ENCODE results near the gene HSPB7. TPM values are rescaled to one million over a fixed set of nuclear protein-coding genes. Genes with fewer than 3 reads are reported as not detected.

Gene HSPB7
- total RNA-seq, 3 donors from 2014 or later (not counting 1 experiment from before 2014, with no cell fraction given), result not detected

DNA sequence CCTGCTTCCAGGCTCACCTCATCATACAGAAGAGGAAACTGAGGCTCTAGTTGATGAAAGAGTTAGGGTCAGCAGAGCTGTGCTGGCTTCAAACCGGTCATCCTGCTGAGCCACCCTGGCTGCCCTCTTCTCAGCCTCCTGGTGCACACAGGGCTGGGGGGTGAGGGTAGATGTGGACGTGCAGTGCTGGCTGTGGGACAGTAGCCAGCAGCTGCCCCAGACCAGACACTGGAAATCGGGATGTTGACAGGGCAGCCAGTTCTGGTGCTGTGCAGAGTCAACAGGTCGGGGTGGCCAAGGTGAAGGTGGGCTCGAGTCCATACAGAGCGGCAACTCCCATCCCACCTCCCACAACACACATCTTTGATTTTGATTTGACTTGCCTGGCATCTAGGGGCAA, 2.5 kb upstream of the HSPB7 start:
- Histone ChIP-seq H3K4me1 (ENCODE audit: control insufficient read depth, insufficient read depth, low read length) (no peaks in the 10 kb centered on the region), H3K9me3 (ENCODE audit: control insufficient read depth, insufficient read depth, low read length) (no peaks in the 10 kb centered on the region), H3K27me3 (ENCODE audit: control insufficient read depth, insufficient read depth, low read length) (no peaks in the 10 kb centered on the region), H3K36me3 (ENCODE audit: control insufficient read depth, insufficient read depth, low read length) (no peaks in the 10 kb centered on the region), H3K4me3 (ENCODE audit: low read length) (no peak overlapping the region), H3K27ac (ENCODE audit: low read length) (no peak overlapping the region)
- 84% methylated on average over 6 of the region's 6 CpGs for WGBS (ENCODE audit: insufficient coverage)
- Mint-ChIP-seq H3K36me3 (no peaks in the 10 kb centered on the region), H3K27ac (no peak overlapping the region), H3K4me3 (no peak overlapping the region), H3K9me3 (no peaks in the 10 kb centered on the region), H3K27me3 (ENCODE audit: low read depth in 2 of 2) (no peaks in the 10 kb centered on the region), H3K4me1 (no peaks in the 10 kb centered on the region)
- TF ChIP-seq CTCF (IDR thresholded peaks at IDR 0.05), result no peak
- DNase-seq, result no peak
- intact Hi-C loops (cut with micrococcal nuclease), result no loop called here
- ATAC-seq, result no peak

GRCh38 chr1:16019644-16020277, 1.9 kb upstream of the HSPB7 start:
- Histone ChIP-seq H3K36me3 (ENCODE audit: control insufficient read depth, insufficient read depth, low read length) (no peaks in the 10 kb centered on the region), H3K4me1 (ENCODE audit: control insufficient read depth, insufficient read depth, low read length) (no peaks in the 10 kb centered on the region), H3K4me3 (ENCODE audit: low read length) (no peak overlapping the region), H3K27me3 (ENCODE audit: control insufficient read depth, insufficient read depth, low read length) (no peaks in the 10 kb centered on the region), H3K9me3 (ENCODE audit: control insufficient read depth, insufficient read depth, low read length) (no peaks in the 10 kb centered on the region), H3K27ac (ENCODE audit: low read length) (no peak overlapping the region)
- H3K9me3 Mint-ChIP-seq, result no peaks in the 10 kb centered on the region
- TF ChIP-seq CTCF (IDR thresholded peaks at IDR 0.05), result no peak
- no peaks in the 10 kb centered on the region for H3K4me1 Mint-ChIP-seq
- ATAC-seq (no peak), DNase-seq (no peak)
- intact Hi-C loops (cut with micrococcal nuclease), result no loop called here
- H3K27ac Mint-ChIP-seq, result no peak overlapping the region
- H3K36me3 Mint-ChIP-seq, result no peaks in the 10 kb centered on the region
- H3K4me3 Mint-ChIP-seq, result no peak overlapping the region
- no peaks in the 10 kb centered on the region for H3K27me3 Mint-ChIP-seq (ENCODE audit: low read depth in 2 of 2)
- 76% methylated on average over 9 of the region's 9 CpGs for WGBS (ENCODE audit: insufficient coverage)

DNA sequence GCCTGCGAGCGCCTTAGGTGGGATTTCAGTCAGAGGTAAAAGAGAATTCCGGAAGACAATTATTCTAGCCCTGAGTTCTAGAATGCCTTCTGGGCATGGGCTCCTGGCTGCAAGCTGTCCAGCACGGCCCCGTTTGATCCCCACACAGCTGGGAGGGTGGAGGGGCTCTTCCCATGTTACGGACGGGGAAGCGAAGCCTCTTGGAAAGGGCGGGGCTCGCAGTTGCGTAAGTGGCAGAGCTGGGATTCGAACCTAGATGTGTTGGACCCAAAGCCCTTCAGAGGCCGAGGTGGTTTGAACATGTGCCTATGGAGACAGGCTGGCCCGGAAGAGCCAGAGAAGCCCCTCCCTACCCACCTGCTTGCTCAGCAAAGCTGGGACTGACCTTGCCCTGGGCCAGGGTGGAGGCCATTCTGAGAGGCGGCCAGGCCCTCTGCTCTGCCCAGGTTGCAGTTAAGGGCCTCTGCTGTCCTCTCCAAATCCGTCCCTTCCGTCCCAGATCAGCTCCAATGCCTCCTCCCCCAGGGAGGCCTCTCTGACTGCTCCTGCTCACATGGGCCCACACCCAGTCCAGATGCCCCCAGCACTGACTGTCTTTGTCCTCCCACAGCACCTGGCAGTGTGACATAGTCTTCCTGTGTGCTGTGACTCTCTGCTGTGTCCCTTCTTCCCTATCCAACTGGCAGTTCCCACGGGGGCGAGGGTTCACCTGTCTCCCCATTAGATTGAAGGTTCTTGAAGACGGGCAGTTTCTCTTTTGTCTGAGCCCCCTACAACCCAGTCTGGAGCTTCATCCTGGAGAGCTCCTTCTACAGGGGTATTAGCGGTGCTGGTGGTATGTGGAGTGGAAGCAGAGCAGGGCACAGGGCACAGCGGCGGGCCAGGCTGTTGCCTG, 1.2 kb upstream of the HSPB7 start:
- Mint-ChIP-seq H3K27me3 (ENCODE audit: low read depth in 2 of 2) (no peaks in the 10 kb centered on the region), H3K4me3 (no peak overlapping the region), H3K36me3 (no peaks in the 10 kb centered on the region), H3K9me3 (no peaks in the 10 kb centered on the region), H3K4me1 (no peaks in the 10 kb centered on the region), H3K27ac (no peak overlapping the region)
- ATAC-seq, result no peak
- Histone ChIP-seq H3K4me3 (ENCODE audit: low read length) (no peak overlapping the region), H3K27me3 (ENCODE audit: control insufficient read depth, insufficient read depth, low read length) (no peaks in the 10 kb centered on the region), H3K4me1 (ENCODE audit: control insufficient read depth, insufficient read depth, low read length) (no peaks in the 10 kb centered on the region), H3K9me3 (ENCODE audit: control insufficient read depth, insufficient read depth, low read length) (no peaks in the 10 kb centered on the region), H3K36me3 (ENCODE audit: control insufficient read depth, insufficient read depth, low read length) (no peaks in the 10 kb centered on the region), H3K27ac (ENCODE audit: low read length) (no peak overlapping the region)
- no peak for TF ChIP-seq CTCF (IDR thresholded peaks at IDR 0.05)
- intact Hi-C loops (cut with micrococcal nuclease), result no loop called here
- no peak for DNase-seq
- 90% methylated on average over 23 of the region's 23 CpGs for WGBS (ENCODE audit: insufficient coverage)
